Adrenal gland (tissue), 5 donors: ENCODE data around the gene MED17.

Experiments used
- POLR2A ChIP-seq, 2 donors: fragments of 450-650 bp; IDR thresholded peaks; one replicate each; pipeline ENCODE4 v1.6.1; 2017; ENCODE audit warnings: antibody characterized with exemption in 2 of 2, mild to moderate bottlenecking in 2 of 2, moderate library complexity in 1 of 2
- TF ChIP-seq, protein P1 (sequence below), 6 experiments: fragments of 450-650 bp in 4 of 6; fragments of 200-600 bp in 2 of 6; sonication (generic) in 1 of 6; IDR thresholded peaks; 1 replicate in 5 of 6; 2 replicates in 1 of 6; pipeline versions ENCODE4 v1.5.1 to v1.8.0; 2016 to 2021; ENCODE audit warnings: antibody characterized with exemption in 6 of 6, mild to moderate bottlenecking in 2 of 6, moderate library complexity in 1 of 6
- donor health status: DM: no; HTN: no; CAD: no.

DNA sequence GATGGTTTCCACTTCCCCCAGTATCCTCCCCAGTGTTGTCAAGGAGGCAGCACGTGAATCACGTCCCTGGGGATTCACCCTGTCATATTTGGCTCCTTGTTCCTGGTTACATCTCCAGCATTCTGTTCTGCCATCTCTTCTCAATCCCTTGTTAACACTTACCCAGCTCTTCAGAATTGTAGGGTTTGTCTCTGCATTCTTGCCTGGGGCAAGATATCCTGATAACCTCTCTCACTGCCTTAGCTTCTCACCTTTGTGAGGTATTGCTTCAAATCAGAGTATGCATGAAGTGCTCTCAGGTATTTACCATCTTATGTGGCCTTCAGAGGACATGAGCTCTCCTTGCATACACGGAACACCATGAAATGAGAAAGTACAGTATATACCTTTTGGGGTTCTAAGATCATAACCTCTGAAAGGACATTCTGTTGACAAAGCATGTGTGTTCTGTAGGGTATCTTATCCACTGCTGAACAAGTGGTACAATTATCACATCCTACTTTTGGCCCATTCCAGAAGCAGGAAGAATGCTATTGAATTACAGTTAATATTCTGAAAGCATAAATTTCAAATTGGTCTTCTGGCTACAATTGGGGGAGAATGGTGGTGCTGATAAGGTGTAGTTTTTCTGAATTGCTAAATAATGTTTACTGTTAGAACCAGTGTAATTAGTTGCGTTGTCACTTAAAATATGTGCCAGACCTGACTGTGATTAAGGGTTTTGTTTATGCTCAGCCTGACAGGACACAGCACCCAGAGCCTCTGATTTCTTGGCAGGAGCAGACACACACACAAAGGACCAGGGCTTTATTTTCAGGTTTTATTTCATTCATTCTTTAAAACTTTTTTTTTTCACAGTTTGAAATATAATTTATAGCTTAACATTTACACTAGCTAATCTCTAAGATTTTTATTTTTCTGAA lies 33.6 kb downstream of the MED17 start:
- TF ChIP-seq, protein P1, sequence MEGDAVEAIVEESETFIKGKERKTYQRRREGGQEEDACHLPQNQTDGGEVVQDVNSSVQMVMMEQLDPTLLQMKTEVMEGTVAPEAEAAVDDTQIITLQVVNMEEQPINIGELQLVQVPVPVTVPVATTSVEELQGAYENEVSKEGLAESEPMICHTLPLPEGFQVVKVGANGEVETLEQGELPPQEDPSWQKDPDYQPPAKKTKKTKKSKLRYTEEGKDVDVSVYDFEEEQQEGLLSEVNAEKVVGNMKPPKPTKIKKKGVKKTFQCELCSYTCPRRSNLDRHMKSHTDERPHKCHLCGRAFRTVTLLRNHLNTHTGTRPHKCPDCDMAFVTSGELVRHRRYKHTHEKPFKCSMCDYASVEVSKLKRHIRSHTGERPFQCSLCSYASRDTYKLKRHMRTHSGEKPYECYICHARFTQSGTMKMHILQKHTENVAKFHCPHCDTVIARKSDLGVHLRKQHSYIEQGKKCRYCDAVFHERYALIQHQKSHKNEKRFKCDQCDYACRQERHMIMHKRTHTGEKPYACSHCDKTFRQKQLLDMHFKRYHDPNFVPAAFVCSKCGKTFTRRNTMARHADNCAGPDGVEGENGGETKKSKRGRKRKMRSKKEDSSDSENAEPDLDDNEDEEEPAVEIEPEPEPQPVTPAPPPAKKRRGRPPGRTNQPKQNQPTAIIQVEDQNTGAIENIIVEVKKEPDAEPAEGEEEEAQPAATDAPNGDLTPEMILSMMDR (IDR thresholded peaks at IDR 0.05), result no peak
- TF ChIP-seq POLR2A (IDR thresholded peaks at IDR 0.05), result no peak
